Smooth muscle cell (in vitro differentiated cells): ENCODE results near the gene SIRPB2. TPM values are rescaled to one million over a fixed set of nuclear protein-coding genes. Genes with fewer than 3 reads are reported as not detected.

Source experiments
- DNase-seq: peaks from one replicate; lab custom pipeline; 2025; ENCODE audit not compliant: unreplicated experiment; lab: John Stamatoyannopoulos, UW
- H2AFZ ChIP-seq: fragments of 200-600 bp; sonication (generic); 2 replicates; pipeline ENCODE4 v1.6.0; 2016; ENCODE audit warnings: antibody characterized with exemption, low read depth, mild to moderate bottlenecking
- H3F3A ChIP-seq: fragments of 200-600 bp; sonication (generic); 2 replicates; pipeline ENCODE4 v1.6.0; 2017; ENCODE audit warnings: antibody characterized with exemption, low read depth
- H3K27ac ChIP-seq: fragments of 200-600 bp; sonication (generic); 2 replicates; pipeline ENCODE4 v1.5.1; 2016; ENCODE audit warnings: low read depth, mild to moderate bottlenecking
- H3K27me3 ChIP-seq: fragments of 200-600 bp; sonication (generic); 2 replicates; pipeline ENCODE4 v1.6.1; 2016; ENCODE audit warnings: low read depth, mild to moderate bottlenecking
- H3K36me3 ChIP-seq: fragments of 200-600 bp; sonication (generic); 2 replicates; pipeline ENCODE4 v1.5.1; 2016; ENCODE audit warnings: low read depth
- H3K4me1 ChIP-seq: fragments of 200-600 bp; sonication (generic); 2 replicates; pipeline ENCODE4 v1.5.1; 2016; ENCODE audit warnings: low read depth
- H3K4me2 ChIP-seq: fragments of 200-600 bp; sonication (generic); 2 replicates; pipeline ENCODE4 v1.6.0; 2016; ENCODE audit warnings: mild to moderate bottlenecking
- H3K4me3 ChIP-seq: fragments of 200-600 bp; sonication (generic); 2 replicates; pipeline ENCODE4 v1.5.1; 2016; ENCODE audit warnings: mild to moderate bottlenecking
- H3K79me2 ChIP-seq: fragments of 200-600 bp; sonication (generic); 2 replicates; pipeline ENCODE4 v1.6.0; 2016; ENCODE audit warnings: low read depth, mild to moderate bottlenecking
- H3K9ac ChIP-seq: fragments of 200-600 bp; sonication (generic); 2 replicates; pipeline ENCODE4 v1.6.0; 2016; ENCODE audit warnings: low read depth
- H3K9me3 ChIP-seq: fragments of 200-600 bp; sonication (generic); replicated peaks from 2 replicates; pipeline ENCODE4 v1.5.1; 2016; ENCODE audit warnings: low read depth
- H4K20me1 ChIP-seq: fragments of 200-600 bp; sonication (generic); 2 replicates; pipeline ENCODE4 v1.6.0; 2016; ENCODE audit warnings: low read depth
- CTCF ChIP-seq: fragments of 200-600 bp; sonication (generic); IDR thresholded peaks from 2 replicates; pipeline ENCODE4 v1.5.1; 2017; ENCODE audit warnings: borderline replicate concordance, mild to moderate bottlenecking, antibody characterized with exemption; ENCODE audit not compliant: insufficient read depth, poor library complexity, severe bottlenecking
- WGBS: methylation state at CpG from one replicate; pipeline ENCODE4 v1.1.7; 2016; ENCODE audit warnings: low lambda C conversion rate; 5-methylcytosine and 5-hydroxymethylcytosine counted together
- polyA plus RNA-seq: library from polyadenylated mRNA; unstranded; fragments of >200 nt; fragmentation: Nextera tagmentation; extraction: Ambion mirVana; gene quantifications from 2 replicates; pipeline ENCODE4 v1.2.1, GENCODE V29; 2016
- total RNA-seq: library from RNA; depleted of rRNA; stranded (reverse); fragments of >200 nt; gene quantifications from 2 replicates; pipeline ENCODE4 v1.2.3, GENCODE V29; 2014

The SIRPB2 gene
- total and polyA plus RNA-seq, 2 experiments from 2014 or later, result not detected

DNA sequence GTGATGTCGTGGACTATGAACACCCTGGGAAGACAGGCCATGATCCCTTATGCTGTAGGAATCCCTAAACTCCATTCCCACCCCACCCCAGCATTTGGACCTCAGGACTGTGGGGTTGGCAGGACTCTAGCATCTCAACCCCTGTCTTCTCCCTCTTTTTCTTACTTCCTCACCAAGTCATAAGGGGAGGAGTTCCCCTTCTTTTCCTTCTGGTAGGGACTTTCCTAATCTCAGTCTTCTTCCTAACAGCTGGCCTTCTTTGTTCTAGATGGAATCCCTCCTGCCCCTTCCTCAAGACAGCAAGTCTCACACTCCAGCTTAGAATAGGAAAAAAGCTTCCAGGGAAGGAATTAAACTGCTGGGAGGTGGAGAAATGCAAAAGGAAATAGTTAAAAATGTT lies 2.3 kb upstream of the SIRPB2 start:
- no peak overlapping the region for H3K27ac ChIP-seq
- H3K9ac ChIP-seq, result no peak overlapping the region
- no peaks in the 10 kb centered on the region for H3K27me3 ChIP-seq
- H3K4me3 ChIP-seq, result no peak overlapping the region
- H3K4me1 ChIP-seq, result no peaks in the 10 kb centered on the region
- H3K36me3 ChIP-seq, result no peaks in the 10 kb centered on the region
- TF ChIP-seq CTCF, result no peak
- 91% methylated on average over 1 of the region's 1 CpG for WGBS
- no peak for DNase-seq
- H3K4me2 ChIP-seq, result no peak overlapping the region
- H3K9me3 ChIP-seq, result no peaks in the 10 kb centered on the region
- H3F3A ChIP-seq, result no peaks in the 10 kb centered on the region
- no peaks in the 10 kb centered on the region for H4K20me1 ChIP-seq
- no peak overlapping the region for H2AFZ ChIP-seq
- H3K79me2 ChIP-seq, result no peaks in the 10 kb centered on the region

- no peak overlapping the region for H3K4me3 ChIP-seq
- no peaks in the 10 kb centered on the region for H4K20me1 ChIP-seq
- no peak overlapping the region for H3K27ac ChIP-seq
- H3K27me3 ChIP-seq, result no peaks in the 10 kb centered on the region
- H3K4me2 ChIP-seq, result no peak overlapping the region
- DNase-seq, result no peak
- H3K9ac ChIP-seq, result no peak overlapping the region
- no peaks in the 10 kb centered on the region for H3K4me1 ChIP-seq
- H3F3A ChIP-seq, result no peaks in the 10 kb centered on the region
- no peak for TF ChIP-seq CTCF
- no peaks in the 10 kb centered on the region for H3K36me3 ChIP-seq
- no peaks in the 10 kb centered on the region for H3K79me2 ChIP-seq
- WGBS, result 77% methylated on average over 2 of the region's 2 CpGs
- H3K9me3 ChIP-seq, result no peaks in the 10 kb centered on the region
- no peak overlapping the region for H2AFZ ChIP-seq
These were observed 831 bp upstream of the SIRPB2 start for GRCh38 chr20:1491860-1492642.

DNA sequence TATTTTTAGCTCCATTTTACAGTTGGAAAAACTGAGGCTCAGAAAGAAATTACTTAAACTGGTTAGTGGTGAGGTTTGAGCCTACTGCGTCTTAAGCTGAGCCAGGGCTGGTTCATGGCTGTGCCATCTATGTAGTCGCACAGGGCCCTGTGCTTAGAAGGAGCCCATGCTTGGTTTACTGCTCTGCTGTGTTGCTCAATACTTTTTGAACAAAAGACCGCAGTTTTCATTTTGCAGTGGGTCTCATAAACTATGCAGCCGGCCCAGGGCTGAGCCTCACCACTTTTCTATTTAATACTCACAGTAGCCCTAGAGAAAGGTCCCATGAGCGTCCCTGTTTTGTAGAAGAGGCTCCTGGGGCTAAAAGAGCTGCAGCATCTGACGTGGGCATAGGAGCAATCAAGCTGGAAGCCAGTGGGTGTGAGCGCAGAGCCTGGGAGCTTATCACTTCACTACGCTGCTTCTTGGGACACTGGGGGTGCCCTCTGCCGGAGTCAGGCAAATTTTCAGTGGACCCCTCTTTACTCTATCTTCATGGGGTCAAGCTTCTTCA lies 501 bp downstream of the SIRPB2 start:
- H3K27ac ChIP-seq, result no peak overlapping the region
- no peaks in the 10 kb centered on the region for H4K20me1 ChIP-seq
- H3K9ac ChIP-seq, result no peak overlapping the region
- H3K4me1 ChIP-seq, result no peaks in the 10 kb centered on the region
- TF ChIP-seq CTCF, result no peak
- H3K4me3 ChIP-seq, result no peak overlapping the region
- DNase-seq, result no peak
- WGBS, result 95% methylated on average over 9 of the region's 9 CpGs
- H3K36me3 ChIP-seq, result no peaks in the 10 kb centered on the region
- peaks cover 6% of the 10 kb centered on the region for H3K27me3 ChIP-seq
- no peaks in the 10 kb centered on the region for H3K79me2 ChIP-seq
- H3K9me3 ChIP-seq, result no peaks in the 10 kb centered on the region
- no peak overlapping the region for H3K4me2 ChIP-seq
- H3F3A ChIP-seq, result no peaks in the 10 kb centered on the region
- H2AFZ ChIP-seq, result no peak overlapping the region
